Measurements from ENCODE around the gene STAMBP.

Gene STAMBP

GRCh38 chr2:73837847-73838585, 9.3 kb downstream of the STAMBP start:
- no peaks in the 10 kb centered on the region for H3K27me3 ChIP-seq (ENCODE audit: low read depth, low read length)
- no peaks in the 10 kb centered on the region for H4K20me1 ChIP-seq (ENCODE audit: insufficient read depth, low read length)
- no peak overlapping the region for H3K27ac ChIP-seq (ENCODE audit: low read length)
- H3K4me3 ChIP-seq (ENCODE audit: low read length): no peak overlapping the region
- H2AFZ ChIP-seq (ENCODE audit: low read depth, low read length): no peak overlapping the region
- TF ChIP-seq CTCF (IDR thresholded peaks at IDR 0.05; ENCODE audit: low read depth, low read length): no peak
- TF ChIP-seq EZH2phosphoT487 (IDR thresholded peaks at IDR 0.05; ENCODE audit: low read depth): no peak
- no peak overlapping the region for H3K9ac ChIP-seq (ENCODE audit: low read length)
- peaks cover under 1% of the 10 kb centered on the region for H3K4me1 ChIP-seq (ENCODE audit: low read length)
- H3K9me3 ChIP-seq (ENCODE audit: insufficient read depth, low read length): no peaks in the 10 kb centered on the region
- H3K4me2 ChIP-seq (ENCODE audit: low read length): no peak overlapping the region
- no peaks in the 10 kb centered on the region for H3K79me2 ChIP-seq (ENCODE audit: low read length)
- peaks cover 21% of the 10 kb centered on the region for H3K36me3 ChIP-seq (replicated peaks; ENCODE audit: low read depth, low read length)

DNA sequence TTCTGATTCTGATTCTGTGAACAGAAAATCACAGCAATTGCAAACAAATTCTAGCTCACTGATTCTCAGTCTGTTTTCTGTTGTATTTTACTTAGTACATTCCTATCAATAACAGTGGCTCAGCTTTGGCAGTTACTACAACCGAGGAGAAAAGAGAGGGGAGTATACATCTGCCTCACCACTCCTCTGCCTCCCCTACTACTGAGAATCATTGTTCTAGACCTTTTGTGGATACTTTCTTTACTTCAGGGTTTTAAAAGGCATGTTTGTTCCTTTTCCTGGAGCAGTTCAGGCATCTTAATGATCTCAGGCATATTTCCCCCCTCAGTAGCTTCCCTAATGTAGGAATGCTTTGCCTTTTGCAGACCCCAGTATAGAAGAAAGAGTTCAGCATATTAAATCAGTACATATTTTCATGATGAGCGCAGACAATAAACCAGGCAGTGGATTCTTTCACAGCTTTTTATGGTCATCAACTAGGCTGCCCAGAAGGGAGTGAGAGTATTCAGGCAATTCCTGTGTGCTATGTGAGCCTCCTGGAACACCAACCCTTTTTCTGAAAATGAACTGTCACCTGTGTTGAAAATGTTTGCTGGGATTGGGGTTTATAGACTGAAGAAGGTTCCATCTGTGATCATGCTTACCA, 10.3 kb downstream of the STAMBP start:
- Histone ChIP-seq H3K27ac (ENCODE audit: low read length) (no peak overlapping the region), H3K4me3 (ENCODE audit: low read length) (no peak overlapping the region), H3K9me3 (ENCODE audit: insufficient read depth, low read length) (no peaks in the 10 kb centered on the region), H4K20me1 (ENCODE audit: insufficient read depth, low read length) (no peaks in the 10 kb centered on the region), H3K9ac (ENCODE audit: low read length) (no peak overlapping the region), H2AFZ (ENCODE audit: low read depth, low read length) (no peak overlapping the region), H3K36me3 (replicated peaks; ENCODE audit: low read depth, low read length) (peaks cover 17% of the 10 kb centered on the region), H3K79me2 (ENCODE audit: low read length) (no peaks in the 10 kb centered on the region), H3K27me3 (ENCODE audit: low read depth, low read length) (no peaks in the 10 kb centered on the region), H3K4me1 (ENCODE audit: low read length) (no peaks in the 10 kb centered on the region), H3K4me2 (ENCODE audit: low read length) (no peak overlapping the region)
- no peak for TF ChIP-seq CTCF (IDR thresholded peaks at IDR 0.05; ENCODE audit: low read depth, low read length)
- TF ChIP-seq EZH2phosphoT487 (IDR thresholded peaks at IDR 0.05; ENCODE audit: low read depth): no peak

GRCh38 chr2:73839653-73840411, 11.1 kb downstream of the STAMBP start:
- TF ChIP-seq CTCF (IDR thresholded peaks at IDR 0.05; ENCODE audit: low read depth, low read length) (peak; percentile 28), EZH2phosphoT487 (IDR thresholded peaks at IDR 0.05; ENCODE audit: low read depth) (no peak)
- Histone ChIP-seq H4K20me1 (ENCODE audit: insufficient read depth, low read length) (no peaks in the 10 kb centered on the region), H3K9me3 (ENCODE audit: insufficient read depth, low read length) (no peaks in the 10 kb centered on the region), H3K4me2 (ENCODE audit: low read length) (no peak overlapping the region), H3K36me3 (replicated peaks; ENCODE audit: low read depth, low read length) (peaks cover 20% of the 10 kb centered on the region), H3K9ac (ENCODE audit: low read length) (no peak overlapping the region), H3K4me3 (ENCODE audit: low read length) (no peak overlapping the region), H3K27me3 (ENCODE audit: low read depth, low read length) (no peaks in the 10 kb centered on the region), H3K79me2 (ENCODE audit: low read length) (no peaks in the 10 kb centered on the region), H3K27ac (ENCODE audit: low read length) (no peak overlapping the region), H2AFZ (ENCODE audit: low read depth, low read length) (no peak overlapping the region), H3K4me1 (ENCODE audit: low read length) (no peaks in the 10 kb centered on the region)

All from OCI-LY3 (cell line).